ENCODE measurements around the gene RPUSD1. TPM values are rescaled to one million over a fixed set of nuclear protein-coding genes. Genes with fewer than 3 reads are reported as not detected.
A peak's percentile ranks its signal among the peaks of the same experiment; 100 is the strongest.

Gene RPUSD1
- total RNA-seq, 1 experiment from 2014 or later = 114 TPM

- DNase-seq (ENCODE audit: low read depth) = no peak
Measured at GRCh38 chr16:799948-800833, 12.0 kb upstream of the RPUSD1 start, which contains the start of gene GNG13. Gene GNG13, minus strand, starts transcription at chr16:800734. Its CDS starts 1,657 bp downstream, at chr16:799077.

- DNase-seq (ENCODE audit: low read depth) = no peak
Measured at GRCh38 chr16:799111-799947, 11.1 kb upstream of the RPUSD1 start.

- DNase-seq (ENCODE audit: low read depth) = no peak
Measured at GRCh38 chr16:798666-799065, 10.5 kb upstream of the RPUSD1 start.

- no peak for DNase-seq (ENCODE audit: low read depth)
Measured at GRCh38 chr16:797686-798085, 9.5 kb upstream of the RPUSD1 start.

GRCh38 chr16:797120-797420 is 8.9 kb upstream of the RPUSD1 start:
- DNase-seq (ENCODE audit: low read depth) = no peak

- DNase-seq (ENCODE audit: low read depth) = no peak
Measured at GRCh38 chr16:796296-797119, 8.3 kb upstream of the RPUSD1 start.

- DNase-seq (ENCODE audit: low read depth) = no peak
Measured at GRCh38 chr16:795580-796229, 7.5 kb upstream of the RPUSD1 start.

- DNase-seq (ENCODE audit: low read depth) = no peak
Measured at GRCh38 chr16:794853-795466, 6.8 kb upstream of the RPUSD1 start.

GRCh38 chr16:794091-794822 is 6.1 kb upstream of the RPUSD1 start:
- no peak for DNase-seq (ENCODE audit: low read depth)

- no peak for DNase-seq (ENCODE audit: low read depth)
Measured at GRCh38 chr16:793414-793813, 5.2 kb upstream of the RPUSD1 start.

GRCh38 chr16:792221-792995 is 4.2 kb upstream of the RPUSD1 start:
- DNase-seq (ENCODE audit: low read depth) = no peak

- DNase-seq (ENCODE audit: low read depth) = no peak
Measured at GRCh38 chr16:791131-791530, 3.0 kb upstream of the RPUSD1 start.

- no peak for DNase-seq (ENCODE audit: low read depth)
Measured at GRCh38 chr16:790086-790485, 1.9 kb upstream of the RPUSD1 start.

- no peak for DNase-seq (ENCODE audit: low read depth)
Measured at GRCh38 chr16:789191-789850, 1.1 kb upstream of the RPUSD1 start.

GRCh38 chr16:788399-789126 is 382 bp upstream of the RPUSD1 start, which contains the start of gene CHTF18:
Gene CHTF18, plus strand, starts transcription at chr16:788620. Its CDS starts 65 bp downstream, at chr16:788685.
- DNase-seq (ENCODE audit: low read depth) = peak; percentile 69

GRCh38 chr16:787321-787966 is 737 bp downstream of the RPUSD1 start:
- no peak for DNase-seq (ENCODE audit: low read depth)
